H1 (cell line): ENCODE data around the gene PCNX3. TPM values are rescaled to one million over a fixed set of nuclear protein-coding genes. Genes with fewer than 3 reads are reported as not detected.

Experiments used
- ATF2 ChIP-seq: IDR thresholded peaks from 2 replicates; pipeline ENCODE4 v1.6.1; 2012; ENCODE audit warnings: low read length, inconsistent platforms
- BCL11A ChIP-seq, 2 experiments: IDR thresholded peaks; one replicate each; pipeline ENCODE4 v1.6.1; 2011; ENCODE audit warnings: low read depth in 2 of 2, low read length in 2 of 2, mild to moderate bottlenecking in 2 of 2
- SIN3A ChIP-seq, 2 experiments: IDR thresholded peaks in 1 of 2; conservative IDR thresholded peaks in 1 of 2; 2 replicates each; pipeline ENCODE4 v1.6.1; 2011 to 2012; ENCODE audit warnings: low read length in 2 of 2, improper control_type of control experiment in 1 of 2, low read depth in 1 of 2, mild to moderate bottlenecking in 1 of 2
- polyA plus RNA-seq, 7 experiments: library from polyadenylated mRNA; depleted of rRNA in 3 of 7; stranded (reverse) in 5 of 7; unstranded in 2 of 7; fragments of >200 nt in 5 of 7; fragments of 200-250 nt in 2 of 7; gene quantifications; 1 replicate in 5 of 7; 2 replicates in 1 of 7; 4 replicates in 1 of 7; pipeline versions ENCODE4 v1.2.1 to v1.2.3, GENCODE V29; 2011 to 2013; ENCODE audit warnings: missing spikeins in 2 of 7, mixed read lengths in 2 of 7
- total RNA-seq: library from RNA; stranded (reverse); fragmentation: NEBNext Ultra II Directional; extraction: Animal tissue kit (Norgen Biotek cat#: 25700); gene quantifications from 2 replicates; pipeline ENCODE4 v1.2.1, GENCODE V29; 2021

Gene PCNX3
- total and polyA plus RNA-seq, 2 of the 8 experiments (the other 6 are each of a cell fraction or from before 2014, with no cell fraction given) = 27.2 to 38.8 TPM

DNA sequence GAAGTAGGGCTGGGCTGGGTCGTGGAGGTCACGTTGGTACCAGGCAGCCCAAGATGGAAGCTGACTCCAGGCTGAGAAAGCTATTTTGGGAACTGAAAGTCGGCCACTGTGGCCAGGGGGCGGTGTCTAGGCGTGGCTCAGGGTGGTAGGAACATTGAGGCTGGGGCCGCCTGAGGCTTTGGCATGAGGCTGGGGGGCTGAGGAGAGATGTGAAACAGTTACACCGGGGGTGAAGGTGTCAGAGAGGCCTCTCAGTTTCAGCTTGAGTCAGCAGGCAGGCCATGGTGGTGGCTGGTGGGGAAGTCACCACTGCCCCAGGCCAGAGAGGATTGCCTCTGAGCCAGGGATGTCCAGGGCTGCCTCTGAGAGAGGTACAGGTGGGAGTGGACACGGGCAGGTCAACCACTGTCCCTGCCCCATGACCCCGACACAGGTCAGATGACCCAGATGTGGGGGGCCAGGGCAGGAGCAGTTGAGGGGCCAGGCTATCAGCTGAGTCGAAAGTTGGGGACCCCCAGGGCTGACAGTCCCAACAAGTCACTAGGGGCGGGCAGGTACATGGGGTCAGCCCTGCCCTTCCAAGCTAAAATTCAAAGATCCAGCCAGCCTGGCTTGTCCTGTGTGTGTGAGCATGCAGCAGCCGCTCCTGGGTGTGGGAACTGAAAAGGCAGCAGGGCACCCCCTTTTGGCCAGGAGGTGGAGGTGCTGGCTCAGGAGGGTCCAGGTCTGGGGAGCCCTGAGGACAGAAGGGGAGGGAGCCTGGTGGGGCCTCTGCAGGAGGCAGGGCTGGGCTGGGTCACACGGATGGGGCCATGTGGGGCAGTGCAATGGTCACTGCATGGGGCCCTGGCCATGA, 27.1 kb upstream of the PCNX3 start (continued):
- TF ChIP-seq SIN3A (conservative IDR thresholded peaks at IDR 0.05 in 1 of 2, IDR thresholded peaks at IDR 0.05 in 1 of 2; ENCODE audit: low read depth in 1 of 2, low read length in 2 of 2) (0 out of 4 replicates have a peak, but pooled peaks of 1 of the 2 experiments have one; percentile 34), ATF2 (no peak), BCL11A (IDR thresholded peaks at IDR 0.05; ENCODE audit: low read depth in 2 of 2, low read length in 2 of 2) (no peak)
